ENCODE data around the gene CCNF. TPM values are rescaled to one million over a fixed set of nuclear protein-coding genes. Genes with fewer than 3 reads are reported as not detected.
"Not testable (repeated sequence)": the region's sequence is repeated elsewhere in the genome, so short reads cannot be mapped to it uniquely, and the experiment has no call there.

Gene CCNF
- total RNA-seq, 2 experiments from 2014 or later, result 0.81 to 1.3 TPM

DNA sequence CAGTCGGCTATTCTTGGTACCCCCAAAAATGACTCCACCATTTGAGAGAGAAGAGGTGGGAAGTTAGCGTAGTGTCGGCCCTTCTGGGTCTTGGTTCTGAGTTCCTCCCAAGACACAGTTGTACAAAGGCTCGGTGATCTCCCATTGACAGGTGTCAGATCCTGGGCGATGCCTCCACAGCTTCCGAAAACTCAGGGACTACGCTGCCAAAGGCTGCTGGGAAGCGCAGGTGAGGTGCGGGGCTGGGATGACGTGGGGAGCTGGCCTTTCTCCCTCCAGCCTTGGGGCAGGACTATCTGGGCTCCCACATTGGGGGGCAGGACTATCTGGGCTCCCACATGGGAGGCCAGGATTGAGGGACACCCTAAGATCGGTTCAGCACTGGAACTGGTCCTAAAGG lies 10.4 kb downstream of the CCNF start:
- H3K4me1 ChIP-seq (ENCODE audit: insufficient read depth, low read length), result peaks cover 5% of the 10 kb centered on the region
- no peaks in the 10 kb centered on the region for H3K9me3 ChIP-seq (ENCODE audit: control insufficient read depth in 1 of 2, insufficient read depth in 1 of 2, low read length in 2 of 2)
- DNase-seq (no peak), ATAC-seq (ENCODE audit: poor library complexity) (no peak)
- H3K4me3 Mint-ChIP-seq, result no peak overlapping the region
- TF ChIP-seq, protein P1, sequence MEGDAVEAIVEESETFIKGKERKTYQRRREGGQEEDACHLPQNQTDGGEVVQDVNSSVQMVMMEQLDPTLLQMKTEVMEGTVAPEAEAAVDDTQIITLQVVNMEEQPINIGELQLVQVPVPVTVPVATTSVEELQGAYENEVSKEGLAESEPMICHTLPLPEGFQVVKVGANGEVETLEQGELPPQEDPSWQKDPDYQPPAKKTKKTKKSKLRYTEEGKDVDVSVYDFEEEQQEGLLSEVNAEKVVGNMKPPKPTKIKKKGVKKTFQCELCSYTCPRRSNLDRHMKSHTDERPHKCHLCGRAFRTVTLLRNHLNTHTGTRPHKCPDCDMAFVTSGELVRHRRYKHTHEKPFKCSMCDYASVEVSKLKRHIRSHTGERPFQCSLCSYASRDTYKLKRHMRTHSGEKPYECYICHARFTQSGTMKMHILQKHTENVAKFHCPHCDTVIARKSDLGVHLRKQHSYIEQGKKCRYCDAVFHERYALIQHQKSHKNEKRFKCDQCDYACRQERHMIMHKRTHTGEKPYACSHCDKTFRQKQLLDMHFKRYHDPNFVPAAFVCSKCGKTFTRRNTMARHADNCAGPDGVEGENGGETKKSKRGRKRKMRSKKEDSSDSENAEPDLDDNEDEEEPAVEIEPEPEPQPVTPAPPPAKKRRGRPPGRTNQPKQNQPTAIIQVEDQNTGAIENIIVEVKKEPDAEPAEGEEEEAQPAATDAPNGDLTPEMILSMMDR (IDR thresholded peaks at IDR 0.05), result no peak
- H3K27ac ChIP-seq (ENCODE audit: low read depth in 1 of 2, low read length in 2 of 2), result no peak overlapping the region
- H3K27me3 ChIP-seq (ENCODE audit: control insufficient read depth in 1 of 2, insufficient read depth in 2 of 2, low read length in 2 of 2), result no peaks in the 10 kb centered on the region
- H3K36me3 ChIP-seq (ENCODE audit: insufficient read depth, low read length), result peaks cover 27% of the 10 kb centered on the region
- no peak overlapping the region for H3K4me3 ChIP-seq (ENCODE audit: low read length)
- no peaks in the 10 kb centered on the region for H3K27me3 Mint-ChIP-seq
- CTCF ChIA-PET, result no interaction called here
- no peaks in the 10 kb centered on the region for H3K9me3 Mint-ChIP-seq
- POLR2A ChIA-PET, result no interaction called here
- H3K27ac Mint-ChIP-seq, result no peak overlapping the region
- no peaks in the 10 kb centered on the region for H3K36me3 Mint-ChIP-seq (ENCODE audit: low read depth)
- H3K4me1 Mint-ChIP-seq (ENCODE audit: low read depth), result no peaks in the 10 kb centered on the region
- intact Hi-C loops (cut with DNase I, micrococcal nuclease), result no loop called here

DNA sequence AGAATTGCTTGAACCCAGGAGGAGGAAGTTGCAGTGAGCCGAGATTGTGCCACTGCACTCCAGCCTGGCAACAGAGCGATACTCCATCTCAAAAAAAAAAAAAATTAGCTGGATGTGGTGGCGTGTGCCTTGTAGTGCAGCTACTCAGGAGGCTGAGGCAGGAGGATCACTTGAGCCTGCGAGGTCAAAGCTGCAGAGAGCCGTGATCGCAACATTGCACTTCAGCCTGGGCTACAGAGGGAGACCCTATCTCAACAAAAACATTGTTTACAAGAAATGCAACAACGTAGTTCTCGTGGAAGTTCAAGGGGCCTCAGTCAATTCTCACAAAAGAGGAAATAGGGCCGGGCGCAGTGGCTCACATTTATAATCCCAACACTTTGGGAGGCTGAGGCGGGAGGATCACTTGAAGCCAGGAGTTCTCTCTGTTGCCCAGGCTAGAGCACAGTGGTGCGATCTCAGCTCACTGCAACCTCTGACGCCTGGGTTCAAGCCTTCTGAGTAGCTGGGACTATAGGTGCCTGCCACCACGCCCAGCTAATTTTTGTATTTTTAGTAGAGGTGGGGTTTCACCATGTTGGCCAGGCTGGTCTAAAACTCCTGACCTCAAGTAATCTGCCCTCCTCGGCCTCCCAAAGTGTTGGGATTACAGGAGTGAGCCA lies 12.0 kb downstream of the CCNF start:
- ATAC-seq (ENCODE audit: poor library complexity); H3K4me3 ChIP-seq (ENCODE audit: low read length); H3K9me3 ChIP-seq (ENCODE audit: control insufficient read depth in 1 of 2, insufficient read depth in 1 of 2, low read length in 2 of 2); H3K27ac Mint-ChIP-seq; H3K27me3 Mint-ChIP-seq; H3K4me3 Mint-ChIP-seq; H3K36me3 Mint-ChIP-seq (ENCODE audit: low read depth); CTCF ChIA-PET; H3K4me1 Mint-ChIP-seq (ENCODE audit: low read depth); H3K9me3 Mint-ChIP-seq; intact Hi-C loops (cut with DNase I, micrococcal nuclease); DNase-seq; H3K27ac ChIP-seq (ENCODE audit: low read depth in 1 of 2, low read length in 2 of 2); H3K4me1 ChIP-seq (ENCODE audit: insufficient read depth, low read length); H3K27me3 ChIP-seq (ENCODE audit: control insufficient read depth in 1 of 2, insufficient read depth in 2 of 2, low read length in 2 of 2): not testable (repeated sequence)
- POLR2A ChIA-PET, result interaction anchor here (1.3 kb wide), 1 partner anchor 12 kb away, joined by 6 read pairs; the partner anchor contains the start of gene CCNF
- H3K36me3 ChIP-seq (ENCODE audit: insufficient read depth, low read length), result peaks cover 30% of the 10 kb centered on the region

DNA sequence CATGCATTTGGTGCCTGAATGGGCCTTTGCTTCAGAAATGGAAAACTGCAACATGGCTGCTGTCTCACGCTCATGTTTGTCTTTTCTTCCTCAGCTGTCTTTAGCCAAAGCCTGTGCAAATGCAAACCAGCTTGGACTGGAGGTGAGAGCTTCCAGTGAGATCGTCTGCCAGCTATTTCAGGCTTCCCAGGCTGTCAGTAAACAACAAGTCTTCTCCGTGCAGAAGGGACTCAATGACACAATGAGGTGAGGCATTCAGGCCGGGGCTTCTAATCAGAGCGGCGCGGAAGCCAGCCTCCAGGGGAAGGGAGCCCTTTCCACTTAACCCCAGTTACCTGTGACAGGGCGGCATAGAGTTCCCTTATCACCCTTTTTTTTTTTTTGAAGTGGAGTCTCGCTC lies 14.3 kb downstream of the CCNF start:
- H3K36me3 ChIP-seq (ENCODE audit: insufficient read depth, low read length), result peaks cover 25% of the 10 kb centered on the region
- Mint-ChIP-seq H3K27me3 (no peaks in the 10 kb centered on the region), H3K4me1 (ENCODE audit: low read depth) (no peaks in the 10 kb centered on the region), H3K27ac (no peak overlapping the region), H3K4me3 (no peak overlapping the region), H3K36me3 (ENCODE audit: low read depth) (peaks cover 15% of the 10 kb centered on the region), H3K9me3 (no peaks in the 10 kb centered on the region)
- H3K4me1 ChIP-seq (ENCODE audit: insufficient read depth, low read length), result peaks cover 5% of the 10 kb centered on the region
- DNase-seq (no peak), ATAC-seq (ENCODE audit: poor library complexity) (no peak)
- no peaks in the 10 kb centered on the region for H3K9me3 ChIP-seq (ENCODE audit: control insufficient read depth in 1 of 2, insufficient read depth in 1 of 2, low read length in 2 of 2)
- ChIA-PET POLR2A (interaction anchor here (1.4 kb wide), 1 partner anchor 14 kb away, joined by 5 read pairs; the partner anchor contains the start of gene CCNF), CTCF (no interaction called here)
- no peaks in the 10 kb centered on the region for H3K27me3 ChIP-seq (ENCODE audit: control insufficient read depth in 1 of 2, insufficient read depth in 2 of 2, low read length in 2 of 2)
- intact Hi-C loops (cut with DNase I, micrococcal nuclease), result no loop called here
- TF ChIP-seq, protein P1 (IDR thresholded peaks at IDR 0.05), result no peak
- H3K27ac ChIP-seq (ENCODE audit: low read depth in 1 of 2, low read length in 2 of 2), result no peak overlapping the region
- H3K4me3 ChIP-seq (ENCODE audit: low read length), result no peak overlapping the region

Measured in CD4-positive, alpha-beta T cell (primary cell).